Measurements from ENCODE around the gene RGL1. TPM values are rescaled to one million over a fixed set of nuclear protein-coding genes. Genes with fewer than 3 reads are reported as not detected.

RGL1 gene
- total RNA-seq, 1 experiment from 2014 or later = 1.5 TPM

- no peak overlapping the region for H3K27ac ChIP-seq (ENCODE audit: low read length)
- H3K79me2 ChIP-seq (ENCODE audit: low read length) = no peaks in the 10 kb centered on the region
- H3K9ac ChIP-seq (ENCODE audit: low read length) = no peak overlapping the region
- DNase-seq (no peak), ATAC-seq (no peak)
- no peaks in the 10 kb centered on the region for H4K20me1 ChIP-seq (ENCODE audit: low read length)
- intact Hi-C loops (cut with micrococcal nuclease) = no loop called here
- no peak overlapping the region for H3K4me2 ChIP-seq (ENCODE audit: low read length)
- 0 out of 2 replicates have a peak, but pooled peaks cover under 1% of the 10 kb centered on the region for H3K4me1 ChIP-seq (ENCODE audit: insufficient read depth, low read length)
- H3K36me3 ChIP-seq (ENCODE audit: low read depth, low read length) = no peaks in the 10 kb centered on the region
- POLR2A ChIA-PET (ENCODE audit: unreplicated experiment) = interaction anchor here (0.7 kb wide), 1 partner anchor 103 kb away, joined by 20 read pairs; no protein-coding TSS in a partner anchor
- no peak for TF ChIP-seq EZH2 (IDR thresholded peaks at IDR 0.05; ENCODE audit: low read length, unreplicated experiment)
- no peak for TF ChIP-seq EZH2phosphoT487 (IDR thresholded peaks at IDR 0.05; ENCODE audit: borderline replicate concordance, low read length)
- no peak for TF ChIP-seq CTCF (conservative IDR thresholded peaks at IDR 0.05; ENCODE audit: low read depth, low read length)
- CTCF ChIA-PET = no interaction called here
- no TSS peak for BruUV-seq (replicated peaks)
- no peak overlapping the region for H2AFZ ChIP-seq (ENCODE audit: low read length)
- H3K9me3 ChIP-seq (ENCODE audit: low read length) = no peaks in the 10 kb centered on the region
- H3K4me3 ChIP-seq (ENCODE audit: low read length) = no peak overlapping the region
- no peaks in the 10 kb centered on the region for H3F3A ChIP-seq (ENCODE audit: low read length, unreplicated experiment)
- no peaks in the 10 kb centered on the region for H3K9me2 ChIP-seq (replicated peaks; ENCODE audit: low read length)
- no peaks in the 10 kb centered on the region for H3K27me3 ChIP-seq (ENCODE audit: low read length)
Measured at GRCh38 chr1:183834568-183834967, 29.6 kb downstream of the RGL1 start.

GRCh38 chr1:183836598-183836997 lies 31.7 kb downstream of the RGL1 start:
- no TSS peak for BruUV-seq (replicated peaks)
- POLR2A ChIA-PET (ENCODE audit: unreplicated experiment) = no interaction called here
- no peak overlapping the region for H3K4me3 ChIP-seq (ENCODE audit: low read length)
- H3F3A ChIP-seq (ENCODE audit: low read length, unreplicated experiment) = no peaks in the 10 kb centered on the region
- H3K9ac ChIP-seq (ENCODE audit: low read length) = no peak overlapping the region
- intact Hi-C loops (cut with micrococcal nuclease) = no loop called here
- CTCF ChIA-PET = no interaction called here
- H3K9me3 ChIP-seq (ENCODE audit: low read length) = no peaks in the 10 kb centered on the region
- no peaks in the 10 kb centered on the region for H3K36me3 ChIP-seq (ENCODE audit: low read depth, low read length)
- DNase-seq = no peak
- no peaks in the 10 kb centered on the region for H4K20me1 ChIP-seq (ENCODE audit: low read length)
- no peaks in the 10 kb centered on the region for H3K27me3 ChIP-seq (ENCODE audit: low read length)
- peaks cover 13% of the 10 kb centered on the region for H3K4me1 ChIP-seq (ENCODE audit: insufficient read depth, low read length)
- TF ChIP-seq CTCF (conservative IDR thresholded peaks at IDR 0.05; ENCODE audit: low read depth, low read length) (no peak), EZH2phosphoT487 (IDR thresholded peaks at IDR 0.05; ENCODE audit: borderline replicate concordance, low read length) (no peak), EZH2 (IDR thresholded peaks at IDR 0.05; ENCODE audit: low read length, unreplicated experiment) (no peak)
- no peak overlapping the region for H3K27ac ChIP-seq (ENCODE audit: low read length)
- no peaks in the 10 kb centered on the region for H3K9me2 ChIP-seq (replicated peaks; ENCODE audit: low read length)
- no peak overlapping the region for H2AFZ ChIP-seq (ENCODE audit: low read length)
- no peak for ATAC-seq
- H3K79me2 ChIP-seq (ENCODE audit: low read length) = no peaks in the 10 kb centered on the region
- no peak overlapping the region for H3K4me2 ChIP-seq (ENCODE audit: low read length)

GRCh38 chr1:183837062-183837461 lies 32.1 kb downstream of the RGL1 start:
- intact Hi-C loops (cut with micrococcal nuclease) = no loop called here
- H3K9me2 ChIP-seq (replicated peaks; ENCODE audit: low read length) = no peaks in the 10 kb centered on the region
- TF ChIP-seq CTCF (conservative IDR thresholded peaks at IDR 0.05; ENCODE audit: low read depth, low read length) (no peak), EZH2phosphoT487 (IDR thresholded peaks at IDR 0.05; ENCODE audit: borderline replicate concordance, low read length) (no peak), EZH2 (IDR thresholded peaks at IDR 0.05; ENCODE audit: low read length, unreplicated experiment) (no peak)
- H3F3A ChIP-seq (ENCODE audit: low read length, unreplicated experiment) = no peaks in the 10 kb centered on the region
- H3K79me2 ChIP-seq (ENCODE audit: low read length) = no peaks in the 10 kb centered on the region
- BruUV-seq (replicated peaks) = no TSS peak
- peaks cover 18% of the 10 kb centered on the region for H3K4me1 ChIP-seq (ENCODE audit: insufficient read depth, low read length)
- H3K9ac ChIP-seq (ENCODE audit: low read length) = no peak overlapping the region
- ATAC-seq = no peak
- H3K9me3 ChIP-seq (ENCODE audit: low read length) = no peaks in the 10 kb centered on the region
- H2AFZ ChIP-seq (ENCODE audit: low read length) = no peak overlapping the region
- POLR2A ChIA-PET (ENCODE audit: unreplicated experiment) = no interaction called here
- H3K4me2 ChIP-seq (ENCODE audit: low read length) = no peak overlapping the region
- H3K4me3 ChIP-seq (ENCODE audit: low read length) = no peak overlapping the region
- CTCF ChIA-PET = no interaction called here
- no peaks in the 10 kb centered on the region for H3K27me3 ChIP-seq (ENCODE audit: low read length)
- no peaks in the 10 kb centered on the region for H4K20me1 ChIP-seq (ENCODE audit: low read length)
- no peak overlapping the region for H3K27ac ChIP-seq (ENCODE audit: low read length)
- DNase-seq = no peak
- H3K36me3 ChIP-seq (ENCODE audit: low read depth, low read length) = no peaks in the 10 kb centered on the region

Measured in PC-3 (cell line).